ENCODE data around the gene BCAS3. TPM values are rescaled to one million over a fixed set of nuclear protein-coding genes. Genes with fewer than 3 reads are reported as not detected.

BCAS3 gene
- total RNA-seq, 1 donor from 2014 or later, result 75.9 TPM

DNA sequence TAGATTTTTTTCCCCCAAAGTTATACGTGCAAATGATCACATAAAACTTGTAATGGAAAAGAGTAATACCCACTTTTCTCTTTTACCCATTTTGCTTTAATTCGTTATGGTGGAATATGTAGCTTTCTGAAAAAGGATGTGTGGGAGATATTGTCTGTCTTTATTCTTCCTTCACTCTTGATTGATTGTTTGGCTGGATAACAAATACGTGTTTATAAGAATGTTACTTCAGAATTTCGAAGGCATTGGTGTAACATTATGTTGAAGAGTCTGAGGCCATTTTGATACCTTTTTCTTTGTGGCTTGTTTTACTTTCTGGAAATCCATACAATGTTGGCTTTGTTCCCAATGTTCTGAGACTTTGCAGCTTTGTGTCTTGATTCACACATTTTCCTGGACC, 71.4 kb downstream of the BCAS3 start:
- intact Hi-C loops (cut with DNase I), result no loop called here
- Histone ChIP-seq H3K27ac (no peak overlapping the region), H3K4me1 (no peaks in the 10 kb centered on the region), H3K27me3 (no peaks in the 10 kb centered on the region), H3K36me3 (no peaks in the 10 kb centered on the region), H3K4me3 (no peak overlapping the region), H3K9me3 (peaks cover 0 to 13% of the 10 kb centered on the region in 2 donors)
- TF ChIP-seq, protein P1, sequence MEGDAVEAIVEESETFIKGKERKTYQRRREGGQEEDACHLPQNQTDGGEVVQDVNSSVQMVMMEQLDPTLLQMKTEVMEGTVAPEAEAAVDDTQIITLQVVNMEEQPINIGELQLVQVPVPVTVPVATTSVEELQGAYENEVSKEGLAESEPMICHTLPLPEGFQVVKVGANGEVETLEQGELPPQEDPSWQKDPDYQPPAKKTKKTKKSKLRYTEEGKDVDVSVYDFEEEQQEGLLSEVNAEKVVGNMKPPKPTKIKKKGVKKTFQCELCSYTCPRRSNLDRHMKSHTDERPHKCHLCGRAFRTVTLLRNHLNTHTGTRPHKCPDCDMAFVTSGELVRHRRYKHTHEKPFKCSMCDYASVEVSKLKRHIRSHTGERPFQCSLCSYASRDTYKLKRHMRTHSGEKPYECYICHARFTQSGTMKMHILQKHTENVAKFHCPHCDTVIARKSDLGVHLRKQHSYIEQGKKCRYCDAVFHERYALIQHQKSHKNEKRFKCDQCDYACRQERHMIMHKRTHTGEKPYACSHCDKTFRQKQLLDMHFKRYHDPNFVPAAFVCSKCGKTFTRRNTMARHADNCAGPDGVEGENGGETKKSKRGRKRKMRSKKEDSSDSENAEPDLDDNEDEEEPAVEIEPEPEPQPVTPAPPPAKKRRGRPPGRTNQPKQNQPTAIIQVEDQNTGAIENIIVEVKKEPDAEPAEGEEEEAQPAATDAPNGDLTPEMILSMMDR (IDR thresholded peaks at IDR 0.05), result no peak
- no peak for DNase-seq (ENCODE audit: low spot score in 2 of 2)

DNA sequence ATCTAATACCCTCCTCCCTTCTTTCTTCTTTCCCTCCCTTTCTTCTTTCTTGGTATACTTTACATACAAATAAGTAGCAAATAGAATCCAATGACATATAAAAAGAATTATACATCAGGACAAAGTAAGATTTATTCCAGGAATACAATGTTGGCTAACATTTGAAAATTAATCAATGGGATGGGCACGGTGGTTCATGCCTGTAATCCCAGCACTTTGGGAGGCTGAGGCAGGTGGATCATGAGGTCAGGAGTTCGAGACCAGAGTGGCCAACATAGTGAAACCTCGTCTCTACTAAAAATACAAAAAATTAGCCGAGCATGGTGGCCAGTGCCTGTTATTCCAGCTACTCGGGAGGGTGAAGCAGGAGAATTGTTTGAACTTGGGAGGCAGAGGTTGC, 72.1 kb downstream of the BCAS3 start:
- DNase-seq (ENCODE audit: low spot score in 2 of 2), result no peak
- Histone ChIP-seq H3K9me3 (peaks cover 0 to 13% of the 10 kb centered on the region in 2 donors), H3K27me3 (no peaks in the 10 kb centered on the region), H3K4me3 (no peak overlapping the region), H3K36me3 (no peaks in the 10 kb centered on the region), H3K4me1 (no peaks in the 10 kb centered on the region), H3K27ac (no peak overlapping the region)
- TF ChIP-seq, protein P1 (IDR thresholded peaks at IDR 0.05), result no peak
- intact Hi-C loops (cut with DNase I), result no loop called here

DNA sequence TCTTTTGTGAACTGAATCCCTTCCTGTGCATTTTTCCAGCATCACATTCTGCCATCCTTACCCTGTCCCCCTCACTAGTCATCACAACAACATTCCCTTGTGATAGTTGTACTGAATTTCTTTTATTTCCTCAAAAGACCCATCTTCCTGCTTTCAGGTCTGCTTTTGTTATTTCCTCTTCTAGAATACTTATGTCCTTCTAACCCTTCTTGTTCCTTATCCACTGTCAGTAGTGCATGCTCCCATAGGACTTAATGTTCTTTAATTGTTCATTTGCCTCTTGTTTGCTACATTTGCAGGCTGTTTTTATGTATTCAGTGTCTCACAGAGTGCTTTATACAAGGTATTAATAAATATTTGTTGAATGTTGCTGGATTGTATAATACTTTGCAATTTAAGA, 73.0 kb downstream of the BCAS3 start:
- Histone ChIP-seq H3K9me3 (peaks cover 0 to 13% of the 10 kb centered on the region in 2 donors), H3K27ac (no peak overlapping the region), H3K4me1 (no peaks in the 10 kb centered on the region), H3K36me3 (no peaks in the 10 kb centered on the region), H3K27me3 (no peaks in the 10 kb centered on the region), H3K4me3 (no peak overlapping the region)
- intact Hi-C loops (cut with DNase I), result no loop called here
- TF ChIP-seq, protein P1 (IDR thresholded peaks at IDR 0.05), result no peak
- no peak for DNase-seq (ENCODE audit: low spot score in 2 of 2)

DNA sequence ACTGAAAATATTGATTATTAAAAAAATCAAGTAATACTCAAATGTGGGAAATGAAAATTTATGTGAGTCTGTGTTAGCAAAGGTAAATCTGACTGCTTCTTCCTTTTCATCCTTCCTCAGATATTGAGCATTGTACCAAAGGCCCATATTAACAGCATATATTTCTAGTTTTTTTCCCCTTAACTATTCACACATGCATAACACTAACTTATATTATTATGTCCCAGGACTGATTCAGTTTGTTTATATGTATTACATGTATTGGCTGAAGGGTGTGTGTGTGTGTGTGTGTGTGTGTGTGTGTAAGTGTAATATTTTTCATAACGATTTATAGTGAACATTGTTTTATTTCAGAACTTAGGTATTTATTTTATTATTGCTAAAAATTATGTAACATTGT, 74.2 kb downstream of the BCAS3 start:
- Histone ChIP-seq H3K27me3 (no peaks in the 10 kb centered on the region), H3K36me3 (no peaks in the 10 kb centered on the region), H3K4me3 (no peak overlapping the region), H3K27ac (no peak overlapping the region), H3K4me1 (no peaks in the 10 kb centered on the region), H3K9me3 (peaks cover 0 to 13% of the 10 kb centered on the region in 2 donors)
- intact Hi-C loops (cut with DNase I), result no loop called here
- no peak for DNase-seq (ENCODE audit: low spot score in 2 of 2)
- TF ChIP-seq, protein P1 (IDR thresholded peaks at IDR 0.05), result no peak

DNA sequence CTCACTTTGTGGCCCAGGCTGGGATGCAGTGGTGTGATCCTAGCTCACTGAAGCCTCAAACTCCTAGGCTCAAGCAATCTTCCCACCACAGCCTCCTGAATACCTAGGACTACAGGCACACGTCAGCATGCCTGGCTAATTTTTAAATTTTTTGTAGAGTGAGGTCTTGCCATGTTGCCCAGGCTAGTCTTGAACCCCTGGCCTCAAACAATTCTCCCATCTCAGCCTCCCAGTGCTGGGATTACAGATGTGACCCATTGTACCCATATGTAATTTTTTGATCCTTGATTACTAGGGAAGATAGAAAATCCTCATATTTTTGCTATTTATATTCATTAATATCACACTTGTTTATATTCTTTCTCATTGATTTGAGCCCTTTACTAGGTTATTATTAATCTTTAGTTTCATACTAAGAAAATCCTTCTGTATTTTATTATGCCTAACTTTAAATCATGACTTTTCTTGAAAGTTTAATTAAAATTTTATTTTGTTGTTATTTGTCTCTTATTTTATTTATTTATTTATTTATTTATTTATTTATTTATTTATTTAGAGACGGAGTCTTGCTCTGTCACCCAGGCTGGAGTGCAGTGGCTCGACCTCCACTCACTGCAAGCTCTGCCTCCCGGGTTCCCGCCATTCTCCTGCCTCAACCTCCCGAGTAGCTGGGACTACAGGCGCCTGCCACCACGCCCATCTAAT, 75.4 kb downstream of the BCAS3 start:
- TF ChIP-seq, protein P1 (IDR thresholded peaks at IDR 0.05), result no peak
- no peak for DNase-seq (ENCODE audit: low spot score in 2 of 2)
- intact Hi-C loops (cut with DNase I), result no loop called here

More for the DNA sequence above, 75.4 kb downstream of the BCAS3 start:
- H3K4me3 ChIP-seq, result no peak overlapping the region
- peaks cover 0 to 13% of the 10 kb centered on the region in 2 donors for H3K9me3 ChIP-seq
- H3K27ac ChIP-seq, result no peak overlapping the region
- no peaks in the 10 kb centered on the region for H3K4me1 ChIP-seq
- H3K36me3 ChIP-seq, result no peaks in the 10 kb centered on the region
- H3K27me3 ChIP-seq, result no peaks in the 10 kb centered on the region
